ENCODE measurements around the gene ABCC5.

Gene ABCC5

DNA sequence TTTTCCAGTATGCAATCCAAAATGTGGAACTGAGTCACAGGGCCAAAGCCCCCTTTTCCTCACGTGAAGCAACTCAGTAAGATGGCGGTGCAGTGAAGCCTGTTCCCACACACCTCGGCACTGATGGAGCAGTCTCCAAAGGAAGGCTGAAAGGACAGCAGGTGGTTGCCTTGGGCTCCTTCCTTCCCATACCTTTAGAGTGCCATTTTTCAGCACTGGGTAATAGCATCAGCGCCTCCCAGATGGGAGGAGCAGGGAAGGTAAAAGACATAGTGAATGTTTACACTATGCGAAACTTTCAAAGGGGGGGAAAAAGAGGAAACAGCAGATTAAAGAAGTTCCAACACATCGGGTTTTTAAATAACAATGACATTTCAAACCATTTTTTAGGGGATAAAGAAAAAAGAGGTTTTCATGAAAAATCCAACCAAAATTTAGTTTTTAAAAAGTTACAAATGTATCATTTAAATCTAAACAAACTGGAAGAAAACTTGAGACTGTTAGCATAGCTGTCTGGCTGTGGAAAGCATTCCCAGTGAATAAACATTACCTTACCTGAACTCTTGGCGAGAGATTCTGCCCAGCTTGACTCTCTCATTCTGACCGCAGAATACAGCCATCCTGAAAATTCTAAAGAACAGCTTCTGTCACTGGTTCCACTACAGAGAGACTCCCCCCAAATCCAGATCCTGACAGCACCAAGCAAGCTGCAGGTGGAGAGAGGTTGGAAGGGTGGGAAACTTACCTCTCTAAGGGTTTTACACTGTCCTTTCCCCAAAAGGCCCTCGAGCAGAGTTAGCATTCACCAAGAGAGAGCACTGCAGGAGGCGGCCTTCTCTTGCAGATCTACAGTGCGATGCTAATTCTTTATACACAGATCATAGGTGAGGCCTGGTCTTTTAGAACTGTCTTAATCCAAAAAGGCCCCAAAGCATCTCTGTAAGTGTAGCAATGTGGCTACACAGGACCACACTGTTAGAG lies 32.6 kb downstream of the ABCC5 start:
- peaks cover 21% of the 10 kb centered on the region for H3K36me3 ChIP-seq (ENCODE audit: control insufficient read depth, insufficient read depth, low read length)
- no peak overlapping the region for H3K4me3 ChIP-seq (ENCODE audit: low read length)
- no peak overlapping the region for H3K9ac ChIP-seq (ENCODE audit: low read length)
- H3K27ac ChIP-seq (ENCODE audit: low read depth, low read length) = peak overlapping the region; percentile 57
- H3K27me3 ChIP-seq (ENCODE audit: control insufficient read depth, insufficient read depth, low read length) = no peaks in the 10 kb centered on the region
- peaks cover 16% of the 10 kb centered on the region for H3K4me1 ChIP-seq (ENCODE audit: control insufficient read depth, insufficient read depth, low read length)

DNA sequence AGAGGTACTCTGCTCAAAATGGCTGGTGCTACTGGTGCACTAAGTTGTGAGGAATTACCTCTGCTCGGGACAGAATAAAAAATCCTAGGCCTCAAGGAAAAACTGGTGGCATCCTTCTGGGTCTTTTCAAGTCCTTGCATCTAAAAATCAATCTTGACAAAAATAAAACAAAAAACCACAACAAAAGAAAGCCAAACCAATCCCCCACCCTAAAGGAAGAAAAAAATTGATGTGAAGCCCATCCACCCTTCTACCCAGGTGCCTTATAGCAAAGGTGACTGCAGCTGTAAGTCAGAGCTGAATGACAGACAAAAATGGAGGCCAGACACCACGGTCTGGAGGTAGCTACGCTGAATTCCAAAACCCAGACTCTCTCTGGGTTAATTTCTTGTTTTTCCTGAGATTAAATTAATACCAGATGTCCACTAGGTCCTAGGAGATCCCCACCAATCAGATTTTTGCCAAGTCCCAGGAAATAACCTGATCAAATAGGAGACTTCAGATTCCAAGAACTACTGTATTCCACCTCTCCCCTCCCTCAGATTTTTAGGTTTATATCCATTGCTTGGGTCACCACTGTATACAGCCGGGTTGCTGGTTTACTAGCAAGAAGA lies 33.5 kb downstream of the ABCC5 start:
- no peak overlapping the region for H3K4me3 ChIP-seq (ENCODE audit: low read length)

DNA sequence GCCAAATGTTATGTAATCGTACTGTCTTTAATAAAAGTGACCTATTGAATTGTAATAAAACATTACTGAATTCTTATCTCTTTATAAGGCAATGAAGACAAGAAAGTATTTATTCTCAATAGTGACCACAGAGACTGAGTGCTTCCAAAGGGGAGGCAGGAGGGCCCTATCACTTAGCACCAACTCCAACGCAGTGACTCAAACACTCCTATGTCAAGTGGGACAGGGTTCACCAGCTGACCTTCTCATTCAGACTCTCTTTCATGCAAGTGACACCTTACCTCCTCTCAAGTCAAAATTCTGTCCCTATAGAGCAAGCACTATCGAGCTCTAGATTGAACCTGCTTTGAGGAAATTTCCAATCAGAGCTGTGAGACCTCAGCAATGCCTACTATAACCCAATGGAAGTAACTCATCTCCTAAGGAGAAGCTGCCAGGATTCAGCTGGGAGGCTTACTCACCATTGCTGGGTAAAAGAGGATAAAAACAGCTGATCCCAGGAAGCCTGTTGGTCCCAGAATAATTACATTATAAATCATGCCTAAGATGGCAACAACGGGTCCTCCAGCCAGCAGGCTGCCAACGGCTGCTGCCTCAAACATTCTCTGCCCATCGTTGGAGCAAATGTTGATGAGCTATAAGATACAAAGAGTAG lies 35.6 kb downstream of the ABCC5 start:
- H3K4me3 ChIP-seq (ENCODE audit: low read length) = no peak overlapping the region
- H3K4me1 ChIP-seq (ENCODE audit: control insufficient read depth, insufficient read depth, low read length) = peaks cover 16% of the 10 kb centered on the region
- no peak overlapping the region for H3K9ac ChIP-seq (ENCODE audit: low read length)
- H3K36me3 ChIP-seq (ENCODE audit: control insufficient read depth, insufficient read depth, low read length) = peaks cover 6% of the 10 kb centered on the region
- H3K27ac ChIP-seq (ENCODE audit: low read depth, low read length) = no peak overlapping the region
- H3K27me3 ChIP-seq (ENCODE audit: control insufficient read depth, insufficient read depth, low read length) = no peaks in the 10 kb centered on the region

More for the DNA sequence above, 33.5 kb downstream of the ABCC5 start:
- Histone ChIP-seq H3K4me1 (ENCODE audit: control insufficient read depth, insufficient read depth, low read length) (peaks cover 16% of the 10 kb centered on the region), H3K27me3 (ENCODE audit: control insufficient read depth, insufficient read depth, low read length) (no peaks in the 10 kb centered on the region), H3K9ac (ENCODE audit: low read length) (no peak overlapping the region), H3K27ac (ENCODE audit: low read depth, low read length) (peak overlapping the region; percentile 32), H3K36me3 (ENCODE audit: control insufficient read depth, insufficient read depth, low read length) (peaks cover 21% of the 10 kb centered on the region)

DNA sequence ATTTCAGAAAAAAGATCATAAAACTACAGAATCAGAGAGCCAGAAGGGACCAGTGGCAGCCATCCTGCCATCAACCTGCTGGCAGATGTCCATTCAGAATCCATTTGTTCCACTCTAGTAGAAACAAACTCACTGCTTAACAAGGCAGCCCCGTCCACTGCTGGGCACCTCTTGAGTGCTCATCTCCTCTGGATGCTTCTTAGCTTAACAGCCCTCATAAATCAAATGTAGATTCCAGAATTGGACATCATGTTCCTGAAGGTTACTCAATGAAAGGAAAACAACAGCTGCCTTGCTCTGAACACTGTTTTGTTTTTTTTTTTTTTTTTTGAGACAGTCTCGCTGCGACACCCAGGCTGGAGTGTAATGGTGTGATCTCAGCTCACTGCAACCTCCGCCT lies 37.3 kb downstream of the ABCC5 start:
- H3K27ac ChIP-seq (ENCODE audit: low read depth, low read length) = no peak overlapping the region

DNA sequence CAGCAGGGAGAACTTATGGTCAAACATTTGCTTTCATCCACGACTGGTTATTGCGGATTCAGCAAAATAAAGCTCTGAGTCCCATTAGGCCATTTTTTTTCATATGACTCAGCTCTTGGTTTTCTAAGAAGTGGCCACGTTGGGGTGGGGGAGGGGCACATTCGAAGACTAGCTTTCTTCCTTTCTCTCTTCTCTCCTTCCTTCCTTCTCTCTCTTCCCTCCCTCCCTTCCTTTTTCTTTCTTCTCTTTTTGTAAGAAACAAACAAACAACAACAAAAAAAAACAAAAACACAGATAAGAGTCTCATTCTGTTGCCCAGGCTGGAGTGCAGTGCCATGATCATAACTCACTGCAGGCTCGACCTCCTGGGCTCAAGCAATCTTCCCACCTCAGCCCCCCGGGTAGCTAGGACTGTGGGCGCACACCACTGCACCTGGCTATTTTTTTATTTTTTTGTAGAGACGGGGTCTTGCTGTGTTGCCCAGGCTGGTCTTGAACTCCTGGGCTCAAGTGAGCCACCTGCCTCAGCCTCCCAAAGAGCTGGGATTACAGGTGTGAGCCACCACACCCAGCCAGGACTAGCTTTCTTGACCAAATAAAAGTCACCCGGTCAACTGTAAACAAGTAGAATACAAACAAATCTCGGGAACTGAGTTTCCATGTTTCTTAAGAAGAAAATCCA lies 41.6 kb downstream of the ABCC5 start:
- peaks cover 7% of the 10 kb centered on the region for H3K36me3 ChIP-seq (ENCODE audit: control insufficient read depth, insufficient read depth, low read length)
- no peak overlapping the region for H3K9ac ChIP-seq (ENCODE audit: low read length)
- no peak overlapping the region for H3K4me3 ChIP-seq (ENCODE audit: low read length)
- H3K4me1 ChIP-seq (ENCODE audit: control insufficient read depth, insufficient read depth, low read length) = no peaks in the 10 kb centered on the region
- H3K27me3 ChIP-seq (ENCODE audit: control insufficient read depth, insufficient read depth, low read length) = no peaks in the 10 kb centered on the region
- no peak overlapping the region for H3K27ac ChIP-seq (ENCODE audit: low read depth, low read length)

More for the DNA sequence above, 37.3 kb downstream of the ABCC5 start:
- H3K4me1 ChIP-seq (ENCODE audit: control insufficient read depth, insufficient read depth, low read length) = peaks cover 11% of the 10 kb centered on the region
- no peaks in the 10 kb centered on the region for H3K27me3 ChIP-seq (ENCODE audit: control insufficient read depth, insufficient read depth, low read length)
- no peak overlapping the region for H3K9ac ChIP-seq (ENCODE audit: low read length)
- H3K4me3 ChIP-seq (ENCODE audit: low read length) = no peak overlapping the region
- peaks cover 3% of the 10 kb centered on the region for H3K36me3 ChIP-seq (ENCODE audit: control insufficient read depth, insufficient read depth, low read length)

DNA sequence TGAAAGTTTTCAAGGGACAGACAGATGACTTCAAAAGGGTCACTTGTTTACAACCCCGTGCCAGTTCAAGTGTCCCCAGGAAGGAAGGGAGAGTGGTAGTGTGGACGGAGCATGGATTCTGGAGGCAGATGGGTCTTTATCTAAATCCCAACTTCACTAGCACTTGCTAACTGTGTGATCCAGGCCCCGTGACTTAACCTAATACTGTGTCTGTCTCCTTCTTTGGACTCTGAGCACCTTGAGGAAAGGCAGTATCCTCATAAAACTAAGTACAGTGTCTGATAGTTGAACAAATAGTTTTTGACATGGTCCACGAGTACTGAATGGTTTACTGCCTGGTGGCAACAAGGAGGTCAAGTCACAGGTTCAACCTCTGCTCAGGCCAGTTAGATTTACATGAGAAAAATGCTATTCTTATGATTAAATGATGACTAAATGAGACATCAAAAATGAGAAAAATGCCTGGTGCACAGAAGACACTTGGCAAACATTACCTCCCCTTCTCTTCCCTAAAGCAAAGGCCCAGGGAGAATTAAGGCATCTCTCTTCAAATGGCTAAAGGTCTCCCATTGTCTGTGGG lies 48.9 kb downstream of the ABCC5 start:
- Histone ChIP-seq H3K4me1 (ENCODE audit: control insufficient read depth, insufficient read depth, low read length) (no peaks in the 10 kb centered on the region), H3K27ac (ENCODE audit: low read depth, low read length) (no peak overlapping the region), H3K4me3 (ENCODE audit: low read length) (no peak overlapping the region), H3K9ac (ENCODE audit: low read length) (no peak overlapping the region), H3K36me3 (ENCODE audit: control insufficient read depth, insufficient read depth, low read length) (peaks cover 20% of the 10 kb centered on the region), H3K27me3 (ENCODE audit: control insufficient read depth, insufficient read depth, low read length) (no peaks in the 10 kb centered on the region)

DNA sequence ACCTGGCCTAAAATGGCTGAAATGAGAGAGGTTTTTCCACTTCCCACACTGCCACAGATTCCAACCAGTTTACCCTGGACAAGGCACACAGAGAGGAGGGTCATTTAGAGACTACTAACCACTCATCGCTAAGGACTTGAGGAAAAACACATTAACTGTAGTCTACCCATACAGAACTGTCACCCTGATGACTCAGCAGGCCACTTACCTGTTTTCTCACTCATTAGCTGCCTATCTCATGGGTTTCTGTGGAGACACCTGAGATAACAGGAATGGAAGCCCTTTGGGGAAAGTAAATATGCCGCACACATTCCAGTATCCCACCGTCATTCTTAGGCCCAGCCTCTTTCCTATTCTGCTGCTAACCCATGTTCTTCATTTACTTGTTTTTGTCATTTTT lies 50.0 kb downstream of the ABCC5 start:
- no peak overlapping the region for H3K4me3 ChIP-seq (ENCODE audit: low read length)
- peaks cover 20% of the 10 kb centered on the region for H3K36me3 ChIP-seq (ENCODE audit: control insufficient read depth, insufficient read depth, low read length)
- no peaks in the 10 kb centered on the region for H3K27me3 ChIP-seq (ENCODE audit: control insufficient read depth, insufficient read depth, low read length)
- no peak overlapping the region for H3K9ac ChIP-seq (ENCODE audit: low read length)
- H3K4me1 ChIP-seq (ENCODE audit: control insufficient read depth, insufficient read depth, low read length) = no peaks in the 10 kb centered on the region
- H3K27ac ChIP-seq (ENCODE audit: low read depth, low read length) = no peak overlapping the region

DNA sequence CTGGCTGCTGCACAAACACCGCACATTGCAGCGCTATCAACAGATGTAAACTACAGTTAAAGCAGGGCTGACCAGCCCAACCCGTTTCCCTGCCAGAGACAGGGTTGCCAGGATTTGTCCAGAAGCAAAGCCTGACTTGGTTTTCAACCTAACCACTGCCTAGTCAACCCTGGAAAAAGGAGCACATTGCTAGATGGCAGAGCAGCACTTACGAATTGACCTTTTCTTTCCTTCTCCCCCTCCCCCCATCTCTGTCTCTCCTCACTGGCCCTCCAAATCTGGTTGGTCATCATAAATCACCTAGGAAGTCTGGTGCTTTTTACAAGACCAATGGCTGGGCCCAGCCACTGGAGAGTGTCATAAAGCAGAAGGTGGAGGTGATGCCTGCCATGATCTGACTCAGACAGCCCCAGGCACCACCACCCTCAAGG lies 51.3 kb downstream of the ABCC5 start:
- no peak overlapping the region for H3K4me3 ChIP-seq (ENCODE audit: low read length)
- H3K4me1 ChIP-seq (ENCODE audit: control insufficient read depth, insufficient read depth, low read length) = no peaks in the 10 kb centered on the region
- H3K27ac ChIP-seq (ENCODE audit: low read depth, low read length) = no peak overlapping the region

DNA sequence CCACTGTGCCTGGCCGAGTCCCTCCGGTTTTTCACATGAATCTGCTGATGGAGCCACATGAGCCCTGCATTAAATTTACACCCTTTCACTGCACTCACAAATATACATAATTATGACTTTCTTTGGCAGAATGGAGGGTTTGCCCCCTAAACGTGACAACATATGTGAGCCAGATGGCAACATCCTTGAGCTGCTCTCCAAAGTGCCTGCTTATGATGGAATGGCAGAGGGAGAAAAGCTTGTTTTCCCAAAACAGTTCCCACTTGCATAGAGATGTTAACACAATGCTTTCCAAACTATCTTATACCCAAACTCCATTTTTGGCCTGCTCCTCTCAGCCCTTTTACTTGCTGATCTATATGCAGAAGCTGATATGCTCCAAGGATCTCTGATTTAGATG lies 54.9 kb downstream of the ABCC5 start:
- H3K9ac ChIP-seq (ENCODE audit: low read length) = no peak overlapping the region
- H3K36me3 ChIP-seq (ENCODE audit: control insufficient read depth, insufficient read depth, low read length) = peaks cover 8% of the 10 kb centered on the region
- no peak overlapping the region for H3K4me3 ChIP-seq (ENCODE audit: low read length)
- H3K4me1 ChIP-seq (ENCODE audit: control insufficient read depth, insufficient read depth, low read length) = no peaks in the 10 kb centered on the region
- H3K27ac ChIP-seq (ENCODE audit: low read depth, low read length) = no peak overlapping the region
- H3K27me3 ChIP-seq (ENCODE audit: control insufficient read depth, insufficient read depth, low read length) = no peaks in the 10 kb centered on the region

More for the DNA sequence above, 51.3 kb downstream of the ABCC5 start:
- H3K27me3 ChIP-seq (ENCODE audit: control insufficient read depth, insufficient read depth, low read length) = no peaks in the 10 kb centered on the region
- no peak overlapping the region for H3K9ac ChIP-seq (ENCODE audit: low read length)
- peaks cover 13% of the 10 kb centered on the region for H3K36me3 ChIP-seq (ENCODE audit: control insufficient read depth, insufficient read depth, low read length)

DNA sequence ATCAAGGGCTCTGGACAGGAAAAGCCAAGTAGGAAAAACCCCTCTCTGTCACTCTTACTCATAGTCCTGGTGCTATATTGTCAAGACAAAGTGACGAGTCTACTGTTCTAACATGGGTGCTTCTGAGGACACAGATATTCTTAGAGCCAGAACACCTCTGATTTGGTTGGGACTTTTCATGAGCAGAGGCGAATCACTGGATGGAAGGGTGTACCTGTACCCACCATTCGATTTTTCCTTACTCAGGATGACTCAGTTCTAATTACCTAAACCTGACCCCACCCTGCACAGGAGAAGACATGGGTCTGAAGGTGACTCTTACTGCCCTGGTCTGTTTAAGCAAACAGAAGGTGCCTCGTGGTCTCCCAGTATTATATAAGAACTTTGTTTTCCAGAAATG lies 58.5 kb downstream of the ABCC5 start:
- no peaks in the 10 kb centered on the region for H3K27me3 ChIP-seq (ENCODE audit: control insufficient read depth, insufficient read depth, low read length)
- no peak overlapping the region for H3K4me3 ChIP-seq (ENCODE audit: low read length)
- H3K4me1 ChIP-seq (ENCODE audit: control insufficient read depth, insufficient read depth, low read length) = no peaks in the 10 kb centered on the region
- peaks cover 8% of the 10 kb centered on the region for H3K36me3 ChIP-seq (ENCODE audit: control insufficient read depth, insufficient read depth, low read length)
- no peak overlapping the region for H3K9ac ChIP-seq (ENCODE audit: low read length)
- no peak overlapping the region for H3K27ac ChIP-seq (ENCODE audit: low read depth, low read length)

DNA sequence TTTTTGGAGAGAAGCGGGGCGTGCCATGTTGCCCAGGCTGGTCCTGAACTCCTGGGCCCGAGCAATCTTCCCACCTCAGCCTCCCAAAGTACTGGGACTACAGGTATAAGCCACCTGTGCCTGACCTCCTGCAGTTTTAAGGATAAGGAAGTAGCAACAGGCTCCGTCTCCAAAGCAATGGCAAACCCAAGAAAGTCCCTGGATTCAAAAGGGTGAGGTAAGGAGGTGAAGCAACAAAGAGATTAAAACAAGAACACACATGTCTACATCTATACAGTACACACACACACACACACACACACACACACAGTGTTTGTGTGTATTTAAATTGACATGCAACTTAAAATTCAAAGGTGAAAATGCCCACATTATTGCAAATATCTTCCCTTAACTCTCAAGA lies 58.9 kb downstream of the ABCC5 start:
- H3K27ac ChIP-seq (ENCODE audit: low read depth, low read length) = no peak overlapping the region
- no peak overlapping the region for H3K4me3 ChIP-seq (ENCODE audit: low read length)
- peaks cover 8% of the 10 kb centered on the region for H3K36me3 ChIP-seq (ENCODE audit: control insufficient read depth, insufficient read depth, low read length)
- no peaks in the 10 kb centered on the region for H3K4me1 ChIP-seq (ENCODE audit: control insufficient read depth, insufficient read depth, low read length)
- H3K27me3 ChIP-seq (ENCODE audit: control insufficient read depth, insufficient read depth, low read length) = no peaks in the 10 kb centered on the region
- H3K9ac ChIP-seq (ENCODE audit: low read length) = no peak overlapping the region

DNA sequence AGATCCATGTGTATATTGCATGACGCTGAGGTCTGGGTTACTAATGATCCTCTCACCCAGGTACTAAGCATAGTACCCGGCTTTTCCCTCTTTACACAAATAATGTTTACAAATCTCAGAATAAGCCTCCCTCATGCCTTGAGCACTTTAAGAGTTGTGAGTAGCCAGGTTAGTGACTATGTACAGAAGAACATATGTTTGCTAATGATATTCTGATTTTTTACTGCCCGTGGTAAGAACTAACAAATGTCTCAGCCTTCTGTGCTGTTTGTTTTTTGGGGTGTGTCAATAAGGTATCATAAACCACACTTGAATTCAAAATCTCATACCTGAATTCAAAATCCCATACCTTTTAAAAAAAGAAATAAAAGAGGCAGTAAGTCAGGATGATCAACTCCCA lies 59.5 kb downstream of the ABCC5 start:
- Histone ChIP-seq H3K9ac (ENCODE audit: low read length) (no peak overlapping the region), H3K27me3 (ENCODE audit: control insufficient read depth, insufficient read depth, low read length) (no peaks in the 10 kb centered on the region), H3K4me1 (ENCODE audit: control insufficient read depth, insufficient read depth, low read length) (no peaks in the 10 kb centered on the region), H3K36me3 (ENCODE audit: control insufficient read depth, insufficient read depth, low read length) (peaks cover 8% of the 10 kb centered on the region), H3K4me3 (ENCODE audit: low read length) (no peak overlapping the region), H3K27ac (ENCODE audit: low read depth, low read length) (no peak overlapping the region)
